K562 (cell line): ENCODE data around the gene PRPF8. TPM values are rescaled to one million over a fixed set of nuclear protein-coding genes. Genes with fewer than 3 reads are reported as not detected.

Experiments used
- ATAC-seq: fragments of 200-7000 bp; cut with Tn5 transposase; 3 replicates; pipeline ENCODE4 v1.9.1; 2020; ENCODE audit warnings: moderate library complexity
- BruUV-seq: library from RNA; stranded (reverse); fragments of 400-500 nt; replicated peaks from 2 replicates; lab custom pipeline; 2021; lab: Mats Ljungman, UMichigan
- CTCF ChIA-PET: fragments of 300-600 bp; formaldehyde crosslinking; extraction: SDS; loops from one replicate; lab custom pipeline; 2021; ENCODE audit warnings: low intra/inter-chr PET ratio; lab: Yijun Ruan, JAX
- POLR2A ChIA-PET: fragments of 300-600, 350-650 bp; sonication (Branson Sonifier 250); formaldehyde crosslinking; extraction: SDS; loops from one replicate; lab custom pipeline; 2021; ENCODE audit warnings: antibody characterized with exemption, inconsistent platforms; lab: Yijun Ruan, JAX
- DNase-seq, 4 experiments: peaks; one replicate each; pipeline versions ENCODE4 v3.0.0 to v3.0.0-alpha.2; 2011 to 2018; ENCODE audit warnings: low spot score in 3 of 4, mixed read lengths in 3 of 4; ENCODE audit errors: extremely low read depth in 1 of 4
- FAIRE-seq: peaks from 2 replicates; lab custom pipeline; 2011; peaks lifted over from hg19 to GRCh38; lab: Jason Lieb, UNC
- H2AFZ ChIP-seq: 2 replicates; pipeline ENCODE4 v1.6.0; 2011; ENCODE audit warnings: low read depth, low read length, control low read depth, inconsistent platforms
- H3K27ac ChIP-seq: fragments of 200-600 bp; 3 replicates; pipeline ENCODE4 v1.8.0; 2011; ENCODE audit warnings: low read depth, mild to moderate bottlenecking, control low read depth, inconsistent platforms, low read length, moderate library complexity, mixed read lengths; ENCODE audit errors: extremely low read depth
- H3K27me3 ChIP-seq, 2 experiments: fragments of 300-600 bp in 1 of 2; 2 replicates in 1 of 2; 3 replicates in 1 of 2; pipeline versions ENCODE4 v1.6.0 to v1.8.0; 2011; ENCODE audit warnings: inconsistent platforms in 2 of 2, low read length in 2 of 2, mild to moderate bottlenecking in 1 of 2, mixed read lengths in 1 of 2, moderate library complexity in 1 of 2; ENCODE audit not compliant: control insufficient read depth in 2 of 2, insufficient read depth in 2 of 2
- H3K36me3 ChIP-seq: fragments of 300-600 bp; 3 replicates; pipeline ENCODE4 v1.8.0; 2011; ENCODE audit warnings: mild to moderate bottlenecking, low read length, inconsistent platforms; ENCODE audit not compliant: control insufficient read depth, insufficient read depth
- H3K4me1 ChIP-seq, 2 experiments: fragments of 200-600 bp in 1 of 2; replicated peaks in 1 of 2; 2 replicates in 1 of 2; 3 replicates in 1 of 2; pipeline versions ENCODE4 v1.5.1 to v1.8.0; 2011; ENCODE audit warnings: inconsistent platforms in 2 of 2, low read length in 2 of 2, mild to moderate bottlenecking in 1 of 2, mixed read lengths in 1 of 2, moderate library complexity in 1 of 2; ENCODE audit not compliant: control insufficient read depth in 2 of 2, insufficient read depth in 2 of 2
- H3K4me2 ChIP-seq: 2 replicates; pipeline ENCODE4 v1.6.1; 2011; ENCODE audit warnings: low read length, control low read depth, inconsistent platforms, mixed read lengths; ENCODE audit not compliant: insufficient read depth
- H3K4me3 ChIP-seq: fragments of 200-600 bp; sonication (generic), shearing (Covaris generic); 2 replicates; pipeline ENCODE4 v1.5.1; 2016; ENCODE audit warnings: control low read depth, inconsistent platforms
- H3K79me2 ChIP-seq: fragments of 200-600 bp; 3 replicates; pipeline ENCODE4 v1.8.0; 2011; ENCODE audit warnings: low read length, inconsistent platforms; ENCODE audit not compliant: control insufficient read depth, insufficient read depth
- H3K9ac ChIP-seq, 2 experiments: 2 replicates each; pipeline versions ENCODE4 v1.6.0 to v1.6.1; 2011; ENCODE audit warnings: low read depth in 2 of 2, low read length in 2 of 2, control low read depth in 1 of 2, inconsistent platforms in 1 of 2, mild to moderate bottlenecking in 1 of 2, mixed read lengths in 1 of 2; ENCODE audit not compliant: insufficient read depth in 1 of 2
- H3K9me1 ChIP-seq: one replicate; pipeline ENCODE4 v1.6.0; 2011; ENCODE audit warnings: inconsistent platforms, mild to moderate bottlenecking, low read length, moderate library complexity; ENCODE audit not compliant: control insufficient read depth, insufficient read depth
- H3K9me3 ChIP-seq: replicated peaks from 2 replicates; pipeline ENCODE4 v1.5.1; 2011; ENCODE audit warnings: low read depth, low read length, inconsistent platforms; ENCODE audit not compliant: control insufficient read depth, insufficient read depth
- H4K20me1 ChIP-seq: replicated peaks from 2 replicates; pipeline ENCODE4 v1.6.1; 2011; ENCODE audit warnings: low read length, inconsistent platforms, mixed read lengths; ENCODE audit not compliant: control insufficient read depth, insufficient read depth
- GABPB1 ChIP-seq: sonication (generic); formaldehyde crosslinking; IDR thresholded peaks from 2 replicates; pipeline ENCODE4 v1.8.0; 2022; ENCODE audit warnings: mild to moderate bottlenecking, missing genetic modification reagents
- GTF2B ChIP-seq: IDR thresholded peaks from 2 replicates; pipeline ENCODE4 v1.6.1; 2011; ENCODE audit not compliant: insufficient read length; ENCODE audit errors: extremely low read depth
- L3MBTL2 ChIP-seq: fragments of 450-650 bp; IDR thresholded peaks from 2 replicates; pipeline ENCODE4 v1.6.1; 2016; ENCODE audit warnings: mild to moderate bottlenecking, moderate library complexity
- MAX ChIP-seq: sonication (generic); formaldehyde crosslinking; IDR thresholded peaks from 2 replicates; pipeline ENCODE4 v1.9.0; 2022; ENCODE audit warnings: mild to moderate bottlenecking, missing genetic modification reagents
- MYC ChIP-seq, 2 experiments: fragments of 250-450 bp in 1 of 2; sonication (Bioruptor Pico) in 1 of 2; IDR thresholded peaks; 2 replicates each; pipeline versions ENCODE4 v1.5.1 to v1.6.1; 2012 to 2021; ENCODE audit warnings: low read depth in 2 of 2, borderline replicate concordance in 1 of 2, improper control_type of control experiment in 1 of 2, low read length in 1 of 2, mild to moderate bottlenecking in 1 of 2, moderate library complexity in 1 of 2
- NRF1 ChIP-seq, 2 experiments: fragments of 450-650 bp; IDR thresholded peaks in 1 of 2; conservative IDR thresholded peaks in 1 of 2; 2 replicates each; pipeline ENCODE4 v1.6.1; 2014; ENCODE audit warnings: mild to moderate bottlenecking in 2 of 2
- PHF20 ChIP-seq: fragments of 450-650 bp; IDR thresholded peaks from 2 replicates; pipeline ENCODE4 v1.6.1; 2018; ENCODE audit not compliant: partially characterized antibody
- POLR2G ChIP-seq: fragments of 200-400 bp; formaldehyde crosslinking; IDR thresholded peaks from 2 replicates; pipeline ENCODE4 v1.6.1; 2017; ENCODE audit warnings: low read depth, mild to moderate bottlenecking, antibody characterized with exemption, low read length, moderate library complexity
- RHOXF2B ChIP-seq: fragments of 250-450 bp; sonication (Bioruptor Pico); conservative IDR thresholded peaks from 2 replicates; pipeline ENCODE4 v1.5.1; 2021
- SAFB ChIP-seq: fragments of 200-400 bp; formaldehyde crosslinking; IDR thresholded peaks from 2 replicates; pipeline ENCODE4 v1.6.1; 2017; ENCODE audit warnings: low read depth, low read length, borderline replicate concordance
- SMAD4 ChIP-seq: fragments of 250-450 bp; sonication (Bioruptor Pico); conservative IDR thresholded peaks from 2 replicates; pipeline ENCODE4 v1.8.0; 2021; ENCODE audit warnings: inconsistent platforms, mild to moderate bottlenecking, moderate library complexity
- SPI1 ChIP-seq: IDR thresholded peaks from 2 replicates; pipeline ENCODE4 v1.6.1; 2011; ENCODE audit warnings: low read depth, low read length, control low read depth, borderline replicate concordance
- SRSF3 ChIP-seq: fragments of 200-400 bp; formaldehyde crosslinking; IDR thresholded peaks from 2 replicates; pipeline ENCODE4 v1.6.1; 2016; ENCODE audit warnings: mild to moderate bottlenecking, low read length, moderate library complexity; ENCODE audit not compliant: insufficient read depth
- ZNF507 ChIP-seq: conservative IDR thresholded peaks from 2 replicates; pipeline ENCODE4 v1.6.1; 2017; ENCODE audit warnings: missing genetic modification characterization, missing compliant biosample characterization
- WGBS: fragments of 100-300 bp; shearing (Covaris generic); methylation state at CpG from one replicate; pipeline ENCODE4 v1.1.6; 2016; ENCODE audit warnings: low coverage, mixed read lengths; ENCODE audit not compliant: insufficient coverage; ENCODE audit errors: missing lambda C conversion rate; 5-methylcytosine and 5-hydroxymethylcytosine counted together
- in situ Hi-C: fragments of 300-500 bp; cut with MboI; formaldehyde crosslinking; loops from 4 replicates; pipeline ENCODE4 v1.15.0; 2018; ENCODE audit warnings: inconsistent platforms, mixed read lengths
- intact Hi-C: fragments of 100-400 bp; cut with micrococcal nuclease; formaldehyde crosslinking; loops from 2 replicates; pipeline ENCODE4 v1.14.2; 2022
- polyA plus RNA-seq, 8 experiments: library from polyadenylated mRNA; depleted of rRNA in 4 of 8; stranded (reverse) in 5 of 8; unstranded in 3 of 8; fragments of >200 nt; fragmentation: Nextera tagmentation in 2 of 8; fragmentation: Illumina TruSeq in 1 of 8; extraction: Ambion mirVana in 2 of 8; extraction: Trizol in 1 of 8; gene quantifications; 2 replicates each; pipeline versions ENCODE4 v1.2.1 to v1.2.3, GENCODE V29; 2011 to 2014; ENCODE audit warnings: inconsistent platforms in 1 of 8, missing spikeins in 1 of 8
- total RNA-seq, 7 experiments: library from RNA; depleted of rRNA in 6 of 7; stranded (reverse); fragments of >200 nt in 6 of 7; fragmentation: Illumina TruSeq in 2 of 7; extraction: Trizol in 2 of 7; gene quantifications; 2 replicates each; pipeline versions ENCODE4 v1.2.1 to v1.2.3, GENCODE V29; 2011 to 2021; ENCODE audit warnings: low replicate concordance in 1 of 7
- TF ChIP-seq, protein P1 (sequence below): fragments of 200-800 bp; sonication (Bioruptor generic); IDR thresholded peaks from 2 replicates; pipeline ENCODE4 v1.6.1; 2017; ENCODE audit warnings: missing genetic modification characterization, missing compliant biosample characterization

Gene PRPF8
- total and polyA plus RNA-seq, 9 of the 15 experiments (the other 6 are each of a cell fraction or from before 2014, with no cell fraction given): 64.3 to 294 (median 85.9) TPM

DNA sequence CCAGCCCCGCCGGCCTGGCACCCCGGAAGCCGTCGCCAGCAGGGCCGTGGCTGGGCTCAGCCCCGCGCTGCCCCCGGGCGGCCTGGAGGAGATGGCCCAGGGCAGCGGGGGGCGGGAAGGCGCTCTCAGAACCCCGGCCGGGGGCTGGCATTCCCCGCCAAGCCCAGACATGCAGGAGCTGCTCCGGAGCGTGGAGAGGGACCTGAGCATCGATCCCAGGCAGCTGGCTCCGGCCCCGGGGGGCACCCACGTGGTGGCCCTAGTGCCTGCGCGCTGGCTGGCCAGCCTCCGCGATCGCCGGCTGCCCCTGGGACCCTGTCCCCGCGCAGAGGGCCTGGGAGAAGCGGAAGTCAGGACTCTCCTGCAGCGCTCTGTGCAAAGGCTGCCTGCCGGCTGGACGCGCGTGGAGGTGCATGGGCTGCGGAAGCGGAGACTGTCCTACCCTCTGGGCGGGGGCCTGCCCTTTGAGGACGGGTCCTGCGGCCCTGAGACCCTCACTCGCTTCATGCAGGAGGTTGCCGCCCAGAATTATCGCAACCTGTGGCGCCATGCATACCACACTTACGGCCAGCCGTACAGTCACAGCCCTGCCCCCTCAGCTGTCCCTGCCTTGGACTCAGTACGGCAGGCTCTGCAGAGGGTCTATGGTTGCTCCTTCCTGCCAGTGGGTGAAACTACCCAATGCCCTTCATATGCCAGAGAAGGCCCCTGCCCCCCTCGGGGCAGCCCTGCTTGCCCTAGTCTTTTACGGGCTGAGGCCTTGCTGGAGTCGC lies 40.4 kb upstream of the PRPF8 start:
- H3K9me1 ChIP-seq: no peaks in the 10 kb centered on the region
- peaks cover 19 to 59% of the 10 kb centered on the region in 2 experiments for H3K4me1 ChIP-seq
- peak overlapping the region; percentile 67 for H3K4me3 ChIP-seq
- H3K27ac ChIP-seq: peak overlapping the region; percentile 69; the same call in 2 of the 3 replicates
- ATAC-seq (peak; percentile 69), DNase-seq (no peak), FAIRE-seq (no peak)
- peaks cover 7% of the 10 kb centered on the region; the same call in 1 of the 3 replicates for H3K36me3 ChIP-seq
- CTCF ChIA-PET: no interaction called here
- peaks cover 11% of the 10 kb centered on the region; the same call in 2 of the 3 replicates for H3K79me2 ChIP-seq
- intact Hi-C loops (loop anchor here (5.0 kb wide), 1 partner anchor 57 kb away; no protein-coding TSS in a partner anchor), in situ Hi-C loops (no loop called here)
- H3K27me3 ChIP-seq: no peaks in the 10 kb centered on the region
- no TSS peak for BruUV-seq
- no peaks in the 10 kb centered on the region for H4K20me1 ChIP-seq
- peak overlapping the region; percentile 88 for H2AFZ ChIP-seq
- H3K4me2 ChIP-seq: peak overlapping the region; percentile 80
- peak overlapping the region; percentile 49 to 92; a peak in 3 of 4 replicates for H3K9ac ChIP-seq
- no peaks in the 10 kb centered on the region for H3K9me3 ChIP-seq
- 10% methylated on average over 22 of the region's 51 CpGs for WGBS
- POLR2A ChIA-PET: interaction anchor here (4.4 kb wide), 1 partner anchor 8 kb away, joined by 25 read pairs; no protein-coding TSS in a partner anchor
- TF ChIP-seq SMAD4: 0 out of 2 replicates have a peak, but pooled peaks have one; percentile 9
- TF ChIP-seq RHOXF2B (CRISPR knock-in tag): no peak
- peak; percentile 43; the same call in 1 of the 2 replicates for TF ChIP-seq POLR2G
- TF ChIP-seq NRF1 (conservative IDR thresholded peaks at IDR 0.05 in 1 of 2, IDR thresholded peaks at IDR 0.05 in 1 of 2): peak; percentile 32 to 47; a peak in 2 of 4 replicates
- TF ChIP-seq ZNF507: no peak
- TF ChIP-seq SPI1: 0 out of 2 replicates have a peak, but pooled peaks have one; percentile 4
- 0 out of 2 replicates have a peak, but pooled peaks have one; percentile 36 for TF ChIP-seq SAFB
- TF ChIP-seq SRSF3: no peak
- peak; percentile 55; the same call in 1 of the 2 replicates for TF ChIP-seq L3MBTL2
- TF ChIP-seq PHF20: peak; percentile 17
- no peak for TF ChIP-seq GTF2B
- TF ChIP-seq, protein P1, sequence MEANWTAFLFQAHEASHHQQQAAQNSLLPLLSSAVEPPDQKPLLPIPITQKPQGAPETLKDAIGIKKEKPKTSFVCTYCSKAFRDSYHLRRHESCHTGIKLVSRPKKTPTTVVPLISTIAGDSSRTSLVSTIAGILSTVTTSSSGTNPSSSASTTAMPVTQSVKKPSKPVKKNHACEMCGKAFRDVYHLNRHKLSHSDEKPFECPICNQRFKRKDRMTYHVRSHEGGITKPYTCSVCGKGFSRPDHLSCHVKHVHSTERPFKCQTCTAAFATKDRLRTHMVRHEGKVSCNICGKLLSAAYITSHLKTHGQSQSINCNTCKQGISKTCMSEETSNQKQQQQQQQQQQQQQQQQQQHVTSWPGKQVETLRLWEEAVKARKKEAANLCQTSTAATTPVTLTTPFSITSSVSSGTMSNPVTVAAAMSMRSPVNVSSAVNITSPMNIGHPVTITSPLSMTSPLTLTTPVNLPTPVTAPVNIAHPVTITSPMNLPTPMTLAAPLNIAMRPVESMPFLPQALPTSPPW: 0 out of 2 replicates have a peak, but pooled peaks have one; percentile 7
- peak; percentile 13 for TF ChIP-seq MAX
- TF ChIP-seq GABPB1: peak; percentile 53; the same call in 1 of the 2 replicates
- 0 out of 2 replicates have a peak, but pooled peaks have one; percentile 38 for TF ChIP-seq MYC (IDR thresholded peaks at IDR 0.05; ENCODE audit: low read depth, low read length)
- no peak for TF ChIP-seq MYC (CRISPR knock-in tag; IDR thresholded peaks at IDR 0.05; ENCODE audit: borderline replicate concordance, low read depth)
